Tibial nerve (tissue), 4 donors: ENCODE measurements around the gene ST7L.

Experiments
- EP300 ChIP-seq, 2 donors: sonication (generic); formaldehyde crosslinking; IDR thresholded peaks; one replicate each; pipeline ENCODE4 v1.6.1; 2017; ENCODE audit warnings: antibody characterized with exemption in 2 of 2, mild to moderate bottlenecking in 1 of 2
- POLR2A ChIP-seq, 2 donors: fragments of 450-650 bp; IDR thresholded peaks; one replicate each; pipeline ENCODE4 v1.6.1; 2017; ENCODE audit warnings: antibody characterized with exemption in 2 of 2, mild to moderate bottlenecking in 2 of 2, moderate library complexity in 2 of 2
- TF ChIP-seq, protein P1 (sequence below), 5 experiments: fragments of 200-600 bp in 3 of 5; fragments of 450-650 bp in 2 of 5; sonication (generic) in 3 of 5; IDR thresholded peaks; one replicate each; pipeline ENCODE4 v1.5.1; 2016 to 2019; ENCODE audit warnings: antibody characterized with exemption in 5 of 5, mild to moderate bottlenecking in 3 of 5, moderate library complexity in 2 of 5

DNA sequence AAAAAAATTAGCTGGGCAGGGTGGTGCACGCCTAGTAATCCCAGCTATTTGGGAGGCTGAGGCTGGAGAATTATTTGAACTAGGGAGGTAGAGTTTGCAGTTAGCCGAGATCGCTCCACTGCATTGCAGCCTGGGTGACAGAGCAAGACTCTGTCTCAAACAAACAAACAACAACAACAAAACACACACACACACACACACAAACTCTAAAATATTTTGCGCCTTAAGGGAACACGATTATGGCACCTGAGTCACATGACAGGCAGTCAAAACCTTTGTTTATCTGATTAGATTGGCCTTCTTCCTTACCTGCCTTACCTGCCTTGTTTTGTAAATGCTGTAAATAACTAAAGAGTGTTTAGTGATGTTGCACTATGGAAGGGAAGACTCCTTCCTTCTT lies 130.8 kb downstream of the ST7L start:
- TF ChIP-seq POLR2A (IDR thresholded peaks at IDR 0.05) (no peak), EP300 (IDR thresholded peaks at IDR 0.05) (no peak)
- TF ChIP-seq, protein P1, sequence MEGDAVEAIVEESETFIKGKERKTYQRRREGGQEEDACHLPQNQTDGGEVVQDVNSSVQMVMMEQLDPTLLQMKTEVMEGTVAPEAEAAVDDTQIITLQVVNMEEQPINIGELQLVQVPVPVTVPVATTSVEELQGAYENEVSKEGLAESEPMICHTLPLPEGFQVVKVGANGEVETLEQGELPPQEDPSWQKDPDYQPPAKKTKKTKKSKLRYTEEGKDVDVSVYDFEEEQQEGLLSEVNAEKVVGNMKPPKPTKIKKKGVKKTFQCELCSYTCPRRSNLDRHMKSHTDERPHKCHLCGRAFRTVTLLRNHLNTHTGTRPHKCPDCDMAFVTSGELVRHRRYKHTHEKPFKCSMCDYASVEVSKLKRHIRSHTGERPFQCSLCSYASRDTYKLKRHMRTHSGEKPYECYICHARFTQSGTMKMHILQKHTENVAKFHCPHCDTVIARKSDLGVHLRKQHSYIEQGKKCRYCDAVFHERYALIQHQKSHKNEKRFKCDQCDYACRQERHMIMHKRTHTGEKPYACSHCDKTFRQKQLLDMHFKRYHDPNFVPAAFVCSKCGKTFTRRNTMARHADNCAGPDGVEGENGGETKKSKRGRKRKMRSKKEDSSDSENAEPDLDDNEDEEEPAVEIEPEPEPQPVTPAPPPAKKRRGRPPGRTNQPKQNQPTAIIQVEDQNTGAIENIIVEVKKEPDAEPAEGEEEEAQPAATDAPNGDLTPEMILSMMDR (IDR thresholded peaks at IDR 0.05): no peak
